ENCODE data around the gene SIAE.

DNA sequence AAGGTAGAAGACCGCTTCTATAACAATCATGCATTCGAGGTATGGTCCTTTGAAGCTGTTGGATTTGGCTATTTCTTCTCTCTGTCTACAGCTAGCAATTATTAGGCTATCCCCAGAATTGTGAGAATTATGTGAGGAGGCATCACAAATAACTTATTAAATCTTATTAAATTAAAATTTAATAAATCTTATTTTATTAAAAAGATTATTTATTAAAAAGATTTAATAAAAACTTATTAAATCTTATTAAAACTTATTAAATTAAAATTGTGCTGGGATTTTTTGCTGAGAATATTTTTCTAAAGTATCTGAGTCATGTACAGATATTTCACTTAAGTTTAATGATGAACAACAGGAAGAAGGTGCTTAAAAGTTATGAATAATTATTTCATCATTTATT lies 7.9 kb upstream of the SIAE start:
- TF ChIP-seq POLR2A (IDR thresholded peaks at IDR 0.05), result no peak
- TF ChIP-seq, protein P1, sequence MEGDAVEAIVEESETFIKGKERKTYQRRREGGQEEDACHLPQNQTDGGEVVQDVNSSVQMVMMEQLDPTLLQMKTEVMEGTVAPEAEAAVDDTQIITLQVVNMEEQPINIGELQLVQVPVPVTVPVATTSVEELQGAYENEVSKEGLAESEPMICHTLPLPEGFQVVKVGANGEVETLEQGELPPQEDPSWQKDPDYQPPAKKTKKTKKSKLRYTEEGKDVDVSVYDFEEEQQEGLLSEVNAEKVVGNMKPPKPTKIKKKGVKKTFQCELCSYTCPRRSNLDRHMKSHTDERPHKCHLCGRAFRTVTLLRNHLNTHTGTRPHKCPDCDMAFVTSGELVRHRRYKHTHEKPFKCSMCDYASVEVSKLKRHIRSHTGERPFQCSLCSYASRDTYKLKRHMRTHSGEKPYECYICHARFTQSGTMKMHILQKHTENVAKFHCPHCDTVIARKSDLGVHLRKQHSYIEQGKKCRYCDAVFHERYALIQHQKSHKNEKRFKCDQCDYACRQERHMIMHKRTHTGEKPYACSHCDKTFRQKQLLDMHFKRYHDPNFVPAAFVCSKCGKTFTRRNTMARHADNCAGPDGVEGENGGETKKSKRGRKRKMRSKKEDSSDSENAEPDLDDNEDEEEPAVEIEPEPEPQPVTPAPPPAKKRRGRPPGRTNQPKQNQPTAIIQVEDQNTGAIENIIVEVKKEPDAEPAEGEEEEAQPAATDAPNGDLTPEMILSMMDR (IDR thresholded peaks at IDR 0.05), result no peak
- no peak for TF ChIP-seq POLR2AphosphoS5 (IDR thresholded peaks at IDR 0.05)
- TF ChIP-seq EP300 (IDR thresholded peaks at IDR 0.05), result no peak
